SU-DHL-6 (cell line): Measurements from ENCODE around the gene THSD4.
A peak's percentile ranks its signal among the peaks of the same experiment; 100 is the strongest.

Experiments
- H2AFZ ChIP-seq: fragments of 200-600 bp; sonication (generic); 2 replicates; pipeline ENCODE4 v1.6.1; 2014; ENCODE audit warnings: low read depth, mild to moderate bottlenecking, moderate library complexity, mixed read lengths, antibody characterized with exemption, low read length; ENCODE audit not compliant: severe bottlenecking
- H3F3A ChIP-seq: fragments of 200-600 bp; shearing (Covaris generic); 2 replicates; pipeline ENCODE4 v1.6.0; 2016; ENCODE audit warnings: antibody characterized with exemption, mild to moderate bottlenecking; ENCODE audit not compliant: insufficient read depth
- H3K27ac ChIP-seq: fragments of 200-600 bp; sonication (generic); 2 replicates; pipeline ENCODE4 v1.5.1; 2016; ENCODE audit warnings: low read depth, mild to moderate bottlenecking, low read length, moderate library complexity, mixed read lengths
- H3K27me3 ChIP-seq: fragments of 200-600 bp; sonication (generic), shearing (Covaris generic); 2 replicates; pipeline ENCODE4 v1.6.0; 2014; ENCODE audit warnings: mild to moderate bottlenecking, low read length
- H3K36me3 ChIP-seq: fragments of 200-600 bp; sonication (generic); 2 replicates; pipeline ENCODE4 v1.6.1; 2014; ENCODE audit warnings: mild to moderate bottlenecking, low read length, mixed read lengths
- H3K4me2 ChIP-seq: fragments of 300-600, 200-600 bp; shearing (Covaris generic), sonication (generic); 2 replicates; pipeline ENCODE4 v1.6.0; 2014; ENCODE audit warnings: low read length, low read depth, mild to moderate bottlenecking; ENCODE audit not compliant: poor library complexity, severe bottlenecking
- H3K4me3 ChIP-seq: fragments of 200-600 bp; sonication (generic); 2 replicates; pipeline ENCODE4 v1.5.1; 2014; ENCODE audit warnings: antibody characterized with exemption, low read length, mild to moderate bottlenecking, mixed read lengths; ENCODE audit not compliant: insufficient read depth, poor library complexity, severe bottlenecking
- H3K79me2 ChIP-seq: fragments of 200-600 bp; sonication (generic); 2 replicates; pipeline ENCODE4 v1.6.1; 2014; ENCODE audit warnings: mild to moderate bottlenecking, low read length, moderate library complexity; ENCODE audit not compliant: insufficient read depth
- H3K9ac ChIP-seq: fragments of 200-600 bp; sonication (generic); 2 replicates; pipeline ENCODE4 v1.7.0; 2014; ENCODE audit warnings: mild to moderate bottlenecking, low read length
- H3K9me2 ChIP-seq: fragments of 200-600 bp; sonication (generic); replicated peaks from 2 replicates; pipeline ENCODE4 v1.6.1; 2014; ENCODE audit warnings: low read length; ENCODE audit not compliant: insufficient read depth
- H3K9me3 ChIP-seq: fragments of 200-600 bp; sonication (generic); 2 replicates; pipeline ENCODE4 v1.6.1; 2014; ENCODE audit warnings: low read length, mixed read lengths; ENCODE audit not compliant: insufficient read depth
- H4K20me1 ChIP-seq: fragments of 200-600 bp; sonication (generic); 2 replicates; pipeline ENCODE4 v1.6.1; 2014; ENCODE audit warnings: low read depth, mild to moderate bottlenecking, antibody characterized with exemption, low read length, moderate library complexity, mixed read lengths
- CTCF ChIP-seq: fragments of 200-600 bp; sonication (generic); IDR thresholded peaks from one replicate; pipeline ENCODE4 v1.5.1; 2017; ENCODE audit warnings: antibody characterized with exemption, mild to moderate bottlenecking, low read length, moderate library complexity; ENCODE audit not compliant: insufficient read depth, poor library complexity, severe bottlenecking
- EZH2phosphoT487 ChIP-seq: fragments of 200-600 bp; sonication (generic), shearing (Covaris generic); conservative IDR thresholded peaks from 2 replicates; pipeline ENCODE4 v1.6.1; 2018; ENCODE audit warnings: mild to moderate bottlenecking, antibody characterized with exemption, low read length, moderate library complexity, mixed read lengths

Gene THSD4

GRCh38 chr15:71739355-71739754, 624.1 kb downstream of the THSD4 start:
- no peaks in the 10 kb centered on the region for H3K9me3 ChIP-seq
- H3K36me3 ChIP-seq: no peaks in the 10 kb centered on the region

GRCh38 chr15:71742964-71743363, 627.7 kb downstream of the THSD4 start:
- H3K27ac ChIP-seq: no peak overlapping the region
- no peak overlapping the region for H3K9ac ChIP-seq

More at GRCh38 chr15:71739355-71739754, 624.1 kb downstream of the THSD4 start:
- Histone ChIP-seq H3K9ac (no peak overlapping the region), H3K27ac (no peak overlapping the region), H3K4me2 (no peak overlapping the region), H2AFZ (no peak overlapping the region), H4K20me1 (no peaks in the 10 kb centered on the region), H3K27me3 (no peaks in the 10 kb centered on the region), H3K9me2 (no peaks in the 10 kb centered on the region), H3K4me3 (no peak overlapping the region), H3K79me2 (no peaks in the 10 kb centered on the region), H3F3A (no peaks in the 10 kb centered on the region)
- no peak for TF ChIP-seq CTCF
- TF ChIP-seq EZH2phosphoT487: no peak

GRCh38 chr15:71743861-71744382, 628.7 kb downstream of the THSD4 start:
- Histone ChIP-seq H3K4me2 (no peak overlapping the region), H3K79me2 (no peaks in the 10 kb centered on the region), H4K20me1 (no peaks in the 10 kb centered on the region), H3F3A (no peaks in the 10 kb centered on the region), H3K9me2 (no peaks in the 10 kb centered on the region), H3K27me3 (no peaks in the 10 kb centered on the region), H3K27ac (no peak overlapping the region), H3K36me3 (no peaks in the 10 kb centered on the region), H3K9me3 (no peaks in the 10 kb centered on the region), H3K4me3 (no peak overlapping the region), H3K9ac (no peak overlapping the region), H2AFZ (no peak overlapping the region)
- TF ChIP-seq EZH2phosphoT487 (no peak), CTCF (peak; percentile 64)

More at GRCh38 chr15:71742964-71743363, 627.7 kb downstream of the THSD4 start:
- Histone ChIP-seq H3F3A (no peaks in the 10 kb centered on the region), H3K4me3 (no peak overlapping the region), H3K9me3 (no peaks in the 10 kb centered on the region), H4K20me1 (no peaks in the 10 kb centered on the region), H3K9me2 (no peaks in the 10 kb centered on the region), H3K79me2 (no peaks in the 10 kb centered on the region), H3K27me3 (no peaks in the 10 kb centered on the region), H2AFZ (no peak overlapping the region), H3K4me2 (no peak overlapping the region), H3K36me3 (no peaks in the 10 kb centered on the region)
- no peak for TF ChIP-seq CTCF
- no peak for TF ChIP-seq EZH2phosphoT487
